WERI-Rb-1 (cell line): ENCODE data around the gene KIAA1671.
A peak's percentile ranks its signal among the peaks of the same experiment; 100 is the strongest.

Experiments used
- DNase-seq: peaks from one replicate; pipeline ENCODE4 v3.0.0-alpha.2; 2020
- H3K27ac ChIP-seq: fragments of 250-450 bp; sonication (Bioruptor Pico); 2 replicates; pipeline ENCODE4 v1.5.1; 2020; ENCODE audit warnings: mild to moderate bottlenecking, moderate library complexity
- H3K27me3 ChIP-seq: fragments of 250-450 bp; sonication (Bioruptor Pico); 2 replicates; pipeline ENCODE4 v1.5.1; 2021; ENCODE audit warnings: mild to moderate bottlenecking, low read depth, moderate library complexity; ENCODE audit not compliant: insufficient read depth, severe bottlenecking
- H3K36me3 ChIP-seq: fragments of 250-450 bp; sonication (Bioruptor Pico); 2 replicates; pipeline ENCODE4 v1.5.1; 2020; ENCODE audit warnings: mild to moderate bottlenecking, moderate library complexity
- H3K4me3 ChIP-seq: 2 replicates; pipeline ENCODE4 v1.5.1; 2011; ENCODE audit warnings: low read depth, mild to moderate bottlenecking, control low read depth, low read length
- H3K9me3 ChIP-seq: fragments of 250-450 bp; sonication (Bioruptor Pico); 2 replicates; pipeline ENCODE4 v1.5.1; 2021; ENCODE audit warnings: mild to moderate bottlenecking, moderate library complexity; ENCODE audit not compliant: severe bottlenecking
- CTCF ChIP-seq: IDR thresholded peaks from 2 replicates; pipeline ENCODE4 v1.5.1; 2011; ENCODE audit warnings: low read depth, mild to moderate bottlenecking, control low read depth, inconsistent platforms, low read length

KIAA1671 gene

GRCh38 chr22:24994070-24994763 lies 41.7 kb downstream of the KIAA1671 start:
- no peaks in the 10 kb centered on the region for H3K9me3 ChIP-seq
- H3K36me3 ChIP-seq: no peaks in the 10 kb centered on the region
- peak; percentile 61; the same call in 1 of the 2 replicates for TF ChIP-seq CTCF
- DNase-seq: peak; percentile 75
- no peak overlapping the region for H3K4me3 ChIP-seq
- H3K27me3 ChIP-seq: no peaks in the 10 kb centered on the region
- H3K27ac ChIP-seq: no peak overlapping the region

- Histone ChIP-seq H3K9me3 (no peaks in the 10 kb centered on the region), H3K4me3 (peak overlapping the region; percentile 35), H3K27ac (peak overlapping the region; percentile 84), H3K27me3 (no peaks in the 10 kb centered on the region), H3K36me3 (no peaks in the 10 kb centered on the region)
- DNase-seq: no peak
- TF ChIP-seq CTCF: no peak
Observed at GRCh38 chr22:24995649-24996180, 43.2 kb downstream of the KIAA1671 start.

DNA sequence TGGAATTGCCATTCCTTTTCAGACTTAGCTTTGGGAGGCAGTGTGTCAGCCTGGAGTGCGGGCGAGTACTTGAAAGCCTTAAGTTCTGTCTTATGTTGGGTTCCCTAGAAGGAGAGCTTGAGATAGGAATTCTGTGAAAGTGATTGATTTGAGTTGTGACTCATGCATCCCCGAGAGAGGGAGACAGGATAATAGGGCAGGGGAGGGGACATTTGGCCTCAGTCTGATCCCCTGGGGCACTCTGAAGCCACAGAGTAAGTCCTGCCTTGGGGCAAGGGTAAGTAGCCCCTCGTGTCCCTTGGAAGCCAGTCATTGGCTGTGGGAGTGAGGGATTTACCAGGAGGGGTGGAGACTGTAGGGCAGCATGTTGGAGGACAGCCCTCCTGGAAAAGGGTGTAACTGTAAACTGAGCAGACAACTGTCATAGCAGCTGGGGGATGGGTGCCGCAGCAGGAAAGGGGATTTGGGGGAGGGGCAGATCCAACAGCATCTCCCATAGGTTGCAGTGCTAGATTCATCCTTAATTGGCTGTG lies 44.0 kb downstream of the KIAA1671 start:
- DNase-seq: peak; percentile 97
- peak overlapping the region; percentile 89 for H3K27ac ChIP-seq
- H3K36me3 ChIP-seq: no peaks in the 10 kb centered on the region
- no peak for TF ChIP-seq CTCF
- H3K9me3 ChIP-seq: no peaks in the 10 kb centered on the region
- H3K27me3 ChIP-seq: no peaks in the 10 kb centered on the region
- peak overlapping the region; percentile 35 for H3K4me3 ChIP-seq

- peak overlapping the region; percentile 89 for H3K27ac ChIP-seq
- peak overlapping the region; percentile 23 for H3K4me3 ChIP-seq
- no peaks in the 10 kb centered on the region for H3K36me3 ChIP-seq
- no peaks in the 10 kb centered on the region for H3K9me3 ChIP-seq
- no peaks in the 10 kb centered on the region for H3K27me3 ChIP-seq
- TF ChIP-seq CTCF: no peak
- no peak for DNase-seq
Observed at GRCh38 chr22:24997023-24997422, 44.5 kb downstream of the KIAA1671 start.

DNA sequence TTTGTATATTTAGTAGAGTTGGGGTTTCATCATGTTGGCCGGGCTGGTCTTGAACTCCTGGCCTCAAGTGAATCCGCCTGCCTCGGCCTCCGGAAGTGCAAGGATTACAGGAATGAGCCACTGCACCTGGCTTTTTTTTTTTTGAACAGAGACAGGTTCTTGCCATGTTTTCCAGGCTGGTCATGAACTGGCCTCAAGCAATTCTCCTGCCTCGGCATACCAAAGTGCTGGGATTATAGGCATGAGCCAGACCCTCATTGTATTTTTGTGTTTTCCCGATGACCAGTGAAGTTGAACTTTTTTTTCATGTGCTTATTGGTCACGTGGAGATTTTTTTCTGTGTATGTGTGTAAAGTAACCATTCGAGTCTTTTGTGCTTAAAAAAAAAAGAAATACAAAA lies 48.2 kb downstream of the KIAA1671 start:
- no peak for TF ChIP-seq CTCF
- Histone ChIP-seq H3K9me3 (no peaks in the 10 kb centered on the region), H3K36me3 (no peaks in the 10 kb centered on the region), H3K4me3 (no peak overlapping the region), H3K27ac (no peak overlapping the region), H3K27me3 (no peaks in the 10 kb centered on the region)
- no peak for DNase-seq
